Measurements from ENCODE around the gene UBASH3A. TPM values are rescaled to one million over a fixed set of nuclear protein-coding genes. Genes with fewer than 3 reads are reported as not detected.

The UBASH3A gene
- total RNA-seq, 1 experiment from 2014 or later: not detected

GRCh38 chr21:42478504-42478903 lies 74.8 kb downstream of the UBASH3A start:
- H3K36me3 Mint-ChIP-seq (ENCODE audit: insufficient read depth, unreplicated experiment): peaks cover 6% of the 10 kb centered on the region
- intact Hi-C loops (cut with micrococcal nuclease; ENCODE audit: unreplicated experiment): no loop called here
- H3K4me1 Mint-ChIP-seq (ENCODE audit: low read depth, unreplicated experiment): peaks cover 15% of the 10 kb centered on the region
- no peak overlapping the region for H3K4me3 Mint-ChIP-seq (ENCODE audit: low read depth, unreplicated experiment)
- no peak for DNase-seq
- no peak overlapping the region for H3K27ac Mint-ChIP-seq (ENCODE audit: unreplicated experiment)
- no peaks in the 10 kb centered on the region for H3K27me3 Mint-ChIP-seq (ENCODE audit: unreplicated experiment)
- TF ChIP-seq CTCF (IDR thresholded peaks at IDR 0.05; ENCODE audit: unreplicated experiment): no peak
- CTCF ChIA-PET: no interaction called here
- no TSS peak for BruUV-seq (replicated peaks)
- peaks cover 3% of the 10 kb centered on the region for H3K9me3 Mint-ChIP-seq (ENCODE audit: low read depth, unreplicated experiment)

- peaks cover 3% of the 10 kb centered on the region for H3K9me3 Mint-ChIP-seq (ENCODE audit: low read depth, unreplicated experiment)
- CTCF ChIA-PET: no interaction called here
- no TSS peak for BruUV-seq (replicated peaks)
- no peak for DNase-seq
- no peak overlapping the region for H3K4me3 Mint-ChIP-seq (ENCODE audit: low read depth, unreplicated experiment)
- no peaks in the 10 kb centered on the region for H3K36me3 Mint-ChIP-seq (ENCODE audit: insufficient read depth, unreplicated experiment)
- TF ChIP-seq CTCF (IDR thresholded peaks at IDR 0.05; ENCODE audit: unreplicated experiment): no peak
- peaks cover 5% of the 10 kb centered on the region for H3K4me1 Mint-ChIP-seq (ENCODE audit: low read depth, unreplicated experiment)
- intact Hi-C loops (cut with micrococcal nuclease; ENCODE audit: unreplicated experiment): no loop called here
- H3K27ac Mint-ChIP-seq (ENCODE audit: unreplicated experiment): no peak overlapping the region
- no peaks in the 10 kb centered on the region for H3K27me3 Mint-ChIP-seq (ENCODE audit: unreplicated experiment)
Measured at GRCh38 chr21:42479582-42479981, 75.9 kb downstream of the UBASH3A start.

GRCh38 chr21:42480736-42481135 lies 77.0 kb downstream of the UBASH3A start:
- intact Hi-C loops (cut with micrococcal nuclease; ENCODE audit: unreplicated experiment): no loop called here
- Mint-ChIP-seq H3K4me1 (ENCODE audit: low read depth, unreplicated experiment) (no peaks in the 10 kb centered on the region), H3K4me3 (ENCODE audit: low read depth, unreplicated experiment) (no peak overlapping the region), H3K27me3 (ENCODE audit: unreplicated experiment) (no peaks in the 10 kb centered on the region), H3K27ac (ENCODE audit: unreplicated experiment) (no peak overlapping the region), H3K9me3 (ENCODE audit: low read depth, unreplicated experiment) (peaks cover 3% of the 10 kb centered on the region), H3K36me3 (ENCODE audit: insufficient read depth, unreplicated experiment) (no peaks in the 10 kb centered on the region)
- TF ChIP-seq CTCF (IDR thresholded peaks at IDR 0.05; ENCODE audit: unreplicated experiment): no peak
- no TSS peak for BruUV-seq (replicated peaks)
- CTCF ChIA-PET: no interaction called here
- no peak for DNase-seq

DNA sequence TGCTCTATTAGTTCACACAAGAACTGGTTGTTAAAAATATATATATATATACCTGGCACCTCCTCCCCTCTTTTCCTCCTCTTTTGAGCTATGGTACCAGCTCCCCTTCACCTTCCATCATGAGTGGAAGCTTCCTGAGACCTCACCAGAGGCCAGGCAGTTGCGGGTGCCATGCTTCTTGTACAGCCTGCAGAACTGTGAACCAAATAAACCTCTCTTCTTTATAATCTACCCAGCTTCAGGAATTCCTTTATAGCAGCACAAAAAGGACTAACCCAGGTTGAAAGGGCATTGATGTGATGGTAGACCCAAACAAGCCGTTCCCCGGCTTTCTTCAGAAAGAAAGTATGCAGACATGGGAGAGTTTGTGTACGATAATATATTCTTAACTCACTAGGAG lies 77.5 kb downstream of the UBASH3A start:
- DNase-seq: no peak
- peaks cover 3% of the 10 kb centered on the region for H3K9me3 Mint-ChIP-seq (ENCODE audit: low read depth, unreplicated experiment)
- no peak overlapping the region for H3K27ac Mint-ChIP-seq (ENCODE audit: unreplicated experiment)
- no peak overlapping the region for H3K4me3 Mint-ChIP-seq (ENCODE audit: low read depth, unreplicated experiment)
- no peak for TF ChIP-seq CTCF (IDR thresholded peaks at IDR 0.05; ENCODE audit: unreplicated experiment)
- no peaks in the 10 kb centered on the region for H3K36me3 Mint-ChIP-seq (ENCODE audit: insufficient read depth, unreplicated experiment)
- CTCF ChIA-PET: no interaction called here
- BruUV-seq (replicated peaks): no TSS peak
- intact Hi-C loops (cut with micrococcal nuclease; ENCODE audit: unreplicated experiment): no loop called here
- no peaks in the 10 kb centered on the region for H3K4me1 Mint-ChIP-seq (ENCODE audit: low read depth, unreplicated experiment)
- H3K27me3 Mint-ChIP-seq (ENCODE audit: unreplicated experiment): no peaks in the 10 kb centered on the region

- Mint-ChIP-seq H3K27me3 (ENCODE audit: unreplicated experiment) (no peaks in the 10 kb centered on the region), H3K4me1 (ENCODE audit: low read depth, unreplicated experiment) (no peaks in the 10 kb centered on the region), H3K27ac (ENCODE audit: unreplicated experiment) (no peak overlapping the region), H3K9me3 (ENCODE audit: low read depth, unreplicated experiment) (no peaks in the 10 kb centered on the region), H3K36me3 (ENCODE audit: insufficient read depth, unreplicated experiment) (no peaks in the 10 kb centered on the region), H3K4me3 (ENCODE audit: low read depth, unreplicated experiment) (no peak overlapping the region)
- CTCF ChIA-PET: no interaction called here
- DNase-seq: no peak
- TF ChIP-seq CTCF (IDR thresholded peaks at IDR 0.05; ENCODE audit: unreplicated experiment): no peak
- BruUV-seq (replicated peaks): no TSS peak
- intact Hi-C loops (cut with micrococcal nuclease; ENCODE audit: unreplicated experiment): no loop called here
Measured at GRCh38 chr21:42484966-42485365, 81.3 kb downstream of the UBASH3A start.
